Epithelial cell of proximal tubule (primary cell): ENCODE data around the gene SMPD3. TPM values are rescaled to one million over a fixed set of nuclear protein-coding genes. Genes with fewer than 3 reads are reported as not detected.

Source experiments
- DNase-seq: peaks from one replicate; pipeline ENCODE4 v3.0.0-alpha.2; 2011; ENCODE audit warnings: low read depth
- H3K4me3 ChIP-seq: 2 replicates; pipeline ENCODE4 v1.5.1; 2011; ENCODE audit warnings: low read depth, mild to moderate bottlenecking, low read length
- CTCF ChIP-seq: conservative IDR thresholded peaks from 2 replicates; pipeline ENCODE4 v1.5.1; 2012; ENCODE audit warnings: low read depth, mild to moderate bottlenecking, low read length
- total RNA-seq: library from RNA; depleted of rRNA; stranded (reverse); fragments of >200 nt; gene quantifications from 2 replicates; pipeline ENCODE4 v1.2.3, GENCODE V29; 2015

The SMPD3 gene
- total RNA-seq, 1 donor from 2014 or later = not detected

- no peak for TF ChIP-seq CTCF
- no peak for DNase-seq
- no peak overlapping the region for H3K4me3 ChIP-seq
Measured at GRCh38 chr16:68358951-68359350, 89.4 kb downstream of the SMPD3 start.

GRCh38 chr16:68357923-68358322 is 90.4 kb downstream of the SMPD3 start:
- no peak for TF ChIP-seq CTCF
- no peak for DNase-seq
- no peak overlapping the region for H3K4me3 ChIP-seq

- no peak for TF ChIP-seq CTCF
- H3K4me3 ChIP-seq = no peak overlapping the region
- no peak for DNase-seq
Measured at GRCh38 chr16:68357521-68357922, 90.8 kb downstream of the SMPD3 start.

DNA sequence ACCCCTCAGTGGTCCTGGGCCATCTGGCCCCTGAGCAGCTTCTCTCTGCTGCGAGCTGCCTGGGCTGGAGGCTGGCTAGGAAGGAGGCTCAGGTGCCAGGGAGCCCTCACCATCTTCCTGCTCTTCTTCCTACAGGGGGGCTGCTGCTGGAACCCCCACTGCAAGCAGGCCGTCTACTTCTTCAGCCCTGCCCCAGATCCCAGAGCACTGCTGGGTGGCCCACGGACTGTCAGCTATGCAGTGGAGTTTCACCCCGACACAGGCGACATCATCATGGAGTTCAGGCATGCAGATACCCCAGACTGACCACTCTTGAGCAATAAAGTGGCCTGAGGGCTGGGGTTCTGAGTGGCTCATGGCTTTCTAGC is 91.4 kb downstream of the SMPD3 start:
- no peak for TF ChIP-seq CTCF
- H3K4me3 ChIP-seq = no peak overlapping the region
- no peak for DNase-seq

DNA sequence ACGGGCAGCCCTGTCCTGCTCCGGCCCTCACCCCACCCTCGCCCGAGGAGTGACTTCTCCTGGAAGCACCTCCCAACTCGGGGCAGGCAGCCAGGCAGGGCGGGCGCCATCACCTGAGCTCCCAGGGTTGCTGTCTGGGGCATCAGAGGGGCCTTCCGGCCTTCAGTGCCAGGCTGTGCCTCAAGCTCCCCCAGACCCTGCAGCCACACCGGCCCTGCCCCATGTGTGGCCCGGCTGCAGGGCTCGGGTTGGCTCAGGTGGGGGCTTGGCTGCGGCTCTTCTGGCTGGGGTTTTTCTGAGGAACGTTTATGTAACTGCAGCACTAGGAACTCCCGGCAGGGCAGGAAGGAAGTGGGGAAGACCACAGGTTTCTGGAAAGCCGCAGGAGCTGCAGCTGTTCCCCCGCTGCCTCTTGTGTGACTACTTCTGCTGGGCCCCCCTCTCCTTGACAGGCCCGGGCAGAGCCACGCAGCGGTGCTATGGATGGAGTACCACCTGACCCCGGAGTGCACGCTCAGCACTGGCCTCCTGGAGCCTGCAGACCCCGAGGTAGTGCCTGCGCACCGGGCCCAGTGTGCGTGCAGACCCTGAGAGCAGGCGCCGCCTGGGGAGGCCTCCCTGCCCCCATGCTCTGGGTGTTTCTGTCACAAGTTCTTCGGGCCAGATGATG is 91.9 kb downstream of the SMPD3 start:
- H3K4me3 ChIP-seq = no peak overlapping the region
- TF ChIP-seq CTCF = no peak
- DNase-seq = no peak

DNA sequence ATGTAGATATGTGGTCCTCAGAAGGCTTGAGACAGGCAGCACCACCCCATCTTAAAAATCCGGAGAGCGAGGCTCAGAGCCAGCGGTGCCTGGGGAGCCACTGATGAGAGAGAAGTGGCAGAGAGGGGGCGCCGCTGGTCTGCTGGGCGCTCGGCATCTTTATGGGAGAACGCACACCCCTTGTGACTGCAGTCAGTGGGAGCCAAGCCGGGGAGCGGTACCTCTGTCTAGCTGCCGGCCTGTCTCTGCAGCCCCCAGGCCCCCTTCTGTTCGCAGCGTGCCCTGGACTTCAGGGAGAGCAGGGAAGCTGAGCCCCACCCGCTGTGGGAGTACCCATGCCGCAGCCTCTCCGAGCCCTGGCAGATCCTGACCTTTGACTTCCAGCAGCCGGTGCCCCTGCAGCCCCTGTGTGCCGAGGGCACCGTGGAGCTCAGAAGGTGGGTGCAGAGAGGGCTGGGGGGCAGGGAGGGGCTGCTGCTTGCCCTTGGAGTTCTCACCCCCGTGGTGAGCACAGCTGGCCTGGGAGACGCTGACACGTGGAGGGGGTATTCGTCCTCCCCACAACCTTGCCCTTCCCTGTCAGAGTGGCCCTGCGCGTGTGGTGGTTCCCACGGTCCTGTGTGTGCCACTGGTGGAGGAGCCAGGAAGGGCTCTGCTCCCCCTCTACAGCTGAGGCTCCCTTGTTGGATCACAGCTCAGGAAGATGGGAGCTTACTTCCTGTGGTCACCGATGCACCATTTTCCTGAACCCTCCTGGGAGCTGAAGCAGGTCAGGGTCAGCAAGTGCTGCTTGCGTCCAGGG is 92.7 kb downstream of the SMPD3 start:
- TF ChIP-seq CTCF = no peak
- no peak overlapping the region for H3K4me3 ChIP-seq
- DNase-seq = no peak
